IMR-90 (cell line): ENCODE results near the gene NISCH. TPM values are rescaled to one million over a fixed set of nuclear protein-coding genes. Genes with fewer than 3 reads are reported as not detected.

ENCODE experiments used
- ATAC-seq: fragments of 200-7000 bp; cut with Tn5 transposase; 2 replicates; pipeline ENCODE4 v1.9.1; 2020; ENCODE audit warnings: low read depth, mild to moderate bottlenecking, moderate library complexity
- BruUV-seq: library from RNA; stranded (reverse); fragments of 400-500 nt; replicated peaks from 2 replicates; lab custom pipeline; 2021; lab: Mats Ljungman, UMichigan
- CTCF ChIA-PET: fragments of 300-600 bp; formaldehyde crosslinking; extraction: SDS; loops from one replicate; lab custom pipeline; 2021; ENCODE audit warnings: antibody characterized with exemption; lab: Yijun Ruan, JAX
- POLR2A ChIA-PET: fragments of 300-600 bp; sonication (Branson Sonifier 250); formaldehyde crosslinking; loops from one replicate; lab custom pipeline; 2022; ENCODE audit warnings: antibody characterized with exemption; ENCODE audit not compliant: unreplicated experiment; lab: Charles Lee
- DNase-seq: peaks from one replicate; pipeline ENCODE4 v3.0.0; 2013
- H2AFZ ChIP-seq: replicated peaks from 2 replicates; pipeline ENCODE3; 2013; ENCODE audit warnings: low read length, mild to moderate bottlenecking; ENCODE audit not compliant: poor library complexity
- H2AK5ac ChIP-seq: 2 replicates; pipeline ENCODE4 v1.6.1; 2013; ENCODE audit warnings: low read depth, low read length, inconsistent platforms
- H2AK9ac ChIP-seq: replicated peaks from 2 replicates; pipeline ENCODE3; 2013; ENCODE audit warnings: mild to moderate bottlenecking, low read depth, low read length, moderate library complexity; ENCODE audit not compliant: poor library complexity
- H2BK120ac ChIP-seq: 2 replicates; pipeline ENCODE4 v1.6.1; 2013; ENCODE audit warnings: low read depth, low read length, inconsistent platforms
- H2BK15ac ChIP-seq: 3 replicates; pipeline ENCODE4 v1.6.1; 2013; ENCODE audit warnings: low read depth, low read length, inconsistent platforms
- H2BK20ac ChIP-seq: 2 replicates; pipeline ENCODE4 v1.6.1; 2013; ENCODE audit warnings: low read depth, mild to moderate bottlenecking, inconsistent platforms, low read length, moderate library complexity
- H2BK5ac ChIP-seq: 2 replicates; pipeline ENCODE4 v1.6.1; 2013; ENCODE audit warnings: mild to moderate bottlenecking, low read depth, low read length, inconsistent platforms; ENCODE audit not compliant: poor library complexity, severe bottlenecking
- H3K14ac ChIP-seq: replicated peaks from 2 replicates; pipeline ENCODE4 v1.6.1; 2013; ENCODE audit warnings: low read depth, low read length, inconsistent platforms
- H3K18ac ChIP-seq: 2 replicates; pipeline ENCODE4 v1.6.1; 2013; ENCODE audit warnings: low read depth, low read length, control low read depth
- H3K23ac ChIP-seq: 2 replicates; pipeline ENCODE4 v1.6.1; 2013; ENCODE audit warnings: low read depth, low read length, inconsistent platforms
- H3K27ac ChIP-seq: 2 replicates; pipeline ENCODE4 v1.5.1; 2013; ENCODE audit warnings: mild to moderate bottlenecking, control low read depth, low read length; ENCODE audit not compliant: insufficient read depth
- H3K27me3 ChIP-seq: 2 replicates; pipeline ENCODE4 v1.6.1; 2013; ENCODE audit warnings: low read length; ENCODE audit not compliant: control insufficient read depth, insufficient read depth
- H3K36me3 ChIP-seq: 2 replicates; pipeline ENCODE4 v1.6.1; 2013; ENCODE audit warnings: low read length, mixed read lengths; ENCODE audit not compliant: control insufficient read depth, insufficient read depth
- H3K4ac ChIP-seq: 2 replicates; pipeline ENCODE4 v1.6.1; 2013; ENCODE audit warnings: low read depth, low read length, inconsistent platforms
- H3K4me1 ChIP-seq: 2 replicates; pipeline ENCODE4 v1.6.1; 2013; ENCODE audit warnings: low read length, mixed read lengths; ENCODE audit not compliant: control insufficient read depth, insufficient read depth
- H3K4me2 ChIP-seq: 2 replicates; pipeline ENCODE4 v1.6.1; 2013; ENCODE audit warnings: low read depth, mild to moderate bottlenecking, control low read depth, low read length, moderate library complexity
- H3K4me3 ChIP-seq: 2 replicates; pipeline ENCODE4 v1.5.1; 2013; ENCODE audit warnings: low read depth, mild to moderate bottlenecking, control low read depth, low read length, moderate library complexity; ENCODE audit not compliant: insufficient read depth
- H3K56ac ChIP-seq: 2 replicates; pipeline ENCODE4 v1.6.1; 2013; ENCODE audit warnings: low read length, inconsistent platforms; ENCODE audit not compliant: insufficient read depth; ENCODE audit errors: extremely low read depth
- H3K79me1 ChIP-seq, 2 experiments: 2 replicates each; pipeline ENCODE4 v1.6.1; 2013; ENCODE audit warnings: low read length in 2 of 2, inconsistent platforms in 1 of 2, low read depth in 1 of 2
- H3K9ac ChIP-seq: 2 replicates; pipeline ENCODE4 v1.6.1; 2013; ENCODE audit warnings: low read depth, low read length, control low read depth
- H3K9me1 ChIP-seq: 2 replicates; pipeline ENCODE4 v1.6.1; 2013; ENCODE audit warnings: low read length, inconsistent platforms; ENCODE audit not compliant: insufficient read depth
- H3K9me3 ChIP-seq: 2 replicates; pipeline ENCODE4 v1.6.1; 2013; ENCODE audit warnings: low read length; ENCODE audit not compliant: control insufficient read depth, insufficient read depth
- H4K20me1 ChIP-seq: 2 replicates; pipeline ENCODE4 v1.6.1; 2013; ENCODE audit warnings: low read length, inconsistent platforms; ENCODE audit not compliant: insufficient read depth
- H4K5ac ChIP-seq: 2 replicates; pipeline ENCODE4 v1.6.1; 2013; ENCODE audit warnings: mild to moderate bottlenecking, low read depth, low read length, control low read depth
- H4K8ac ChIP-seq, 2 experiments: 2 replicates each; pipeline ENCODE4 v1.6.1; 2013; ENCODE audit warnings: low read depth in 2 of 2, low read length in 2 of 2, control low read depth in 1 of 2, inconsistent platforms in 1 of 2
- H4K91ac ChIP-seq: 2 replicates; pipeline ENCODE4 v1.6.1; 2013; ENCODE audit warnings: low read depth, low read length, inconsistent platforms; ENCODE audit not compliant: insufficient read depth
- BHLHE40 ChIP-seq: fragments of 150-350 bp; IDR thresholded peaks from 2 replicates; pipeline ENCODE4 v1.6.1; 2016; ENCODE audit warnings: mild to moderate bottlenecking, low read depth, low read length
- CEBPB ChIP-seq: IDR thresholded peaks from 2 replicates; pipeline ENCODE4 v1.6.1; 2012; ENCODE audit warnings: low read depth, low read length, improper control_type of control experiment
- ELK1 ChIP-seq: fragments of 150-350 bp; IDR thresholded peaks from 2 replicates; pipeline ENCODE4 v1.6.1; 2016; ENCODE audit warnings: low read depth, mild to moderate bottlenecking, low read length, moderate library complexity, borderline replicate concordance
- FOS ChIP-seq: fragments of 150-350 bp; IDR thresholded peaks from 2 replicates; pipeline ENCODE4 v1.6.1; 2016; ENCODE audit warnings: low read depth, low read length
- MAFK ChIP-seq: IDR thresholded peaks from 2 replicates; pipeline ENCODE4 v1.6.1; 2012; ENCODE audit warnings: low read depth, low read length, improper control_type of control experiment
- RAD21 ChIP-seq: IDR thresholded peaks from 2 replicates; pipeline ENCODE4 v1.6.1; 2012; ENCODE audit warnings: low read length, improper control_type of control experiment
- WGBS, 2 experiments: methylation state at CpG; one replicate each; pipeline versions ENCODE4 v1.1.5 to v1.1.7; 2013; ENCODE audit warnings: missing lambda C conversion rate in 2 of 2; ENCODE audit not compliant: insufficient read length in 1 of 2; ENCODE audit errors: extremely low coverage in 2 of 2; 5-methylcytosine and 5-hydroxymethylcytosine counted together
- dilution Hi-C: fragments of 300-500 bp; cut with HindIII; formaldehyde crosslinking; loops from one replicate; pipeline ENCODE4 v1.14.3; 2018; ENCODE audit warnings: low sequenced_read_pairs; ENCODE audit not compliant: unreplicated experiment
- in situ Hi-C: fragments of 300-500 bp; cut with MboI; formaldehyde crosslinking; loops from 3 replicates; pipeline ENCODE4 v1.14.3; 2019; ENCODE audit warnings: low sequenced_read_pairs, inconsistent platforms, mixed read lengths
- intact Hi-C: fragments of 100-400 bp; cut with micrococcal nuclease; formaldehyde crosslinking; loops from 2 replicates; pipeline ENCODE4 v1.10.0; 2022
- polyA plus RNA-seq, 3 experiments: library from polyadenylated mRNA; depleted of rRNA; stranded (reverse); fragments of >200 nt; gene quantifications; 2 replicates each; pipeline ENCODE4 v1.2.3, GENCODE V29; 2012; ENCODE audit warnings: low replicate concordance in 1 of 3
- total RNA-seq: library from RNA; depleted of rRNA; stranded (reverse); fragments of >200 nt; gene quantifications from 2 replicates; pipeline ENCODE4 v1.2.3, GENCODE V29; 2012

Gene NISCH
- total and polyA plus RNA-seq, 2 of the 4 experiments (the other 2 are of a cell fraction), result 36.9 to 86.0 TPM

DNA sequence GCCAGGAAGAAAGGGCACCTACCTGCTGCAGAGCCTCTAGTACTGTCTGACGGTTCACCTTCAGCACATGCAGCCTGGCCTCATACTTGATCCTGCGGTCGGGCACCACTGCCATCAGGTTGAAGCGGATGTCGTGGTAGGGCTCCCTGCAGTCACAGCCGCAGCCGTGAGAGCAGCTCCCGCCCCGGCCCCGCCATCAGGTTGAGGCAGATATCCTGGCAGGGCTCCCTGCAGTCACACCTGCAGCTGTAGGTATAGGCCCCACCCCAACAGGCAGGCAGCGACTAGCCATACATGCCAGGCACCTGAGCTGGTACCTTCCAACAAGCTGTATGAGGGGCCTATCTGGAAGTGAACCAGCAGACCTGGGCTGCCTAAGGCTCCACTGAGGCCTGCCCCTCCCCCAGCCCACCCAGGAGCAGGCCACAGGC, 49.2 kb upstream of the NISCH start:
- Histone ChIP-seq H3K9me3 (no peaks in the 10 kb centered on the region), H2BK15ac (no peak overlapping the region), H3K27ac (no peak overlapping the region), H3K79me1 (peaks cover 21 to 43% of the 10 kb centered on the region in 2 experiments), H4K5ac (no peak overlapping the region), H3K56ac (no peak overlapping the region), H3K18ac (no peak overlapping the region), H4K20me1 (0 out of 2 replicates have a peak, but pooled peaks cover 2% of the 10 kb centered on the region), H2BK5ac (no peak overlapping the region), H3K4ac (no peak overlapping the region), H3K14ac (no peak overlapping the region), H3K36me3 (peaks cover 64% of the 10 kb centered on the region), H3K4me2 (no peak overlapping the region), H4K91ac (no peak overlapping the region), H3K27me3 (no peaks in the 10 kb centered on the region), H3K23ac (no peak overlapping the region), H3K4me1 (peaks cover 10% of the 10 kb centered on the region; the same call in 1 of the 2 replicates), H2AFZ (no peak overlapping the region), H2BK120ac (no peak overlapping the region), H2AK5ac (no peak overlapping the region), H2BK20ac (no peak overlapping the region), H4K8ac (no peak overlapping the region), H3K4me3 (no peak overlapping the region), H3K9ac (no peak overlapping the region), H2AK9ac (no peak overlapping the region), H3K9me1 (0 out of 2 replicates have a peak, but pooled peaks cover 5% of the 10 kb centered on the region)
- 100% methylated on average over 6 of the region's 11 CpGs; no CpG with 5 or more reads in 1 of the 2 experiments for WGBS, 2 experiments
- ChIA-PET POLR2A (no interaction called here), CTCF (no interaction called here)
- intact Hi-C loops, result no loop called here
- in situ Hi-C loops, result no loop called here
- no peak for TF ChIP-seq RAD21
- no peak for TF ChIP-seq MAFK
- no peak for TF ChIP-seq BHLHE40
- no peak for TF ChIP-seq ELK1
- no peak for TF ChIP-seq FOS
- no peak for TF ChIP-seq CEBPB
- BruUV-seq, result no TSS peak
- no peak for ATAC-seq
- DNase-seq, result no peak
- dilution Hi-C loops, result no loop called here
